Measurements from ENCODE around the gene ACVRL1. TPM values are rescaled to one million over a fixed set of nuclear protein-coding genes. Genes with fewer than 3 reads are reported as not detected.

Gene ACVRL1
- total RNA-seq, 1 donor from 2014 or later, result 2.0 TPM

DNA sequence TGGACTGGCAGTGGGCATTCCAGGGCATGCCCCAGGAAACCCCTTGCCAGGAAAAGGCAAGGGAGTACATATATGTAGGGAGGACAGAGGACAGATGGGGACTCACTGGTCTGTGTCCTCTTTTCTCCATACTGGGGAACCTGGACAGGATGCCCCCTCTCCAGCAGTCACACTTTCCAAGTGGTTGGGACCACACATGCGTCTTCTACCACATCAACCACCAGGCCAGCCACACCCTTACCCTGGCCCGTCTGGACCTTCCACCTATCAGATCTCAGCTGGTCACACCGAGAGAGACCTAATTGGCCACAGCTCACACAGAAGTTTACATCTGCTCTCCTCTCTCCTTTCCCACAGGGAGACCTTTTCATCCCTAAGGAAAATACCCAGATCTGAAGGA lies 11.1 kb upstream of the ACVRL1 start:
- Histone ChIP-seq H3K9me3 (ENCODE audit: low read depth) (no peaks in the 10 kb centered on the region), H3K36me3 (no peaks in the 10 kb centered on the region), H4K20me1 (ENCODE audit: low read depth) (no peaks in the 10 kb centered on the region), H3K9ac (no peak overlapping the region), H3K79me2 (ENCODE audit: low read depth) (no peaks in the 10 kb centered on the region), H3F3A (ENCODE audit: low read depth) (peaks cover 10% of the 10 kb centered on the region), H3K4me2 (no peak overlapping the region), H3K27me3 (no peaks in the 10 kb centered on the region), H3K4me1 (peaks cover 8% of the 10 kb centered on the region), H3K4me3 (no peak overlapping the region), H2AFZ (replicated peaks) (no peak overlapping the region), H3K27ac (no peak overlapping the region)
- TF ChIP-seq, protein P1, sequence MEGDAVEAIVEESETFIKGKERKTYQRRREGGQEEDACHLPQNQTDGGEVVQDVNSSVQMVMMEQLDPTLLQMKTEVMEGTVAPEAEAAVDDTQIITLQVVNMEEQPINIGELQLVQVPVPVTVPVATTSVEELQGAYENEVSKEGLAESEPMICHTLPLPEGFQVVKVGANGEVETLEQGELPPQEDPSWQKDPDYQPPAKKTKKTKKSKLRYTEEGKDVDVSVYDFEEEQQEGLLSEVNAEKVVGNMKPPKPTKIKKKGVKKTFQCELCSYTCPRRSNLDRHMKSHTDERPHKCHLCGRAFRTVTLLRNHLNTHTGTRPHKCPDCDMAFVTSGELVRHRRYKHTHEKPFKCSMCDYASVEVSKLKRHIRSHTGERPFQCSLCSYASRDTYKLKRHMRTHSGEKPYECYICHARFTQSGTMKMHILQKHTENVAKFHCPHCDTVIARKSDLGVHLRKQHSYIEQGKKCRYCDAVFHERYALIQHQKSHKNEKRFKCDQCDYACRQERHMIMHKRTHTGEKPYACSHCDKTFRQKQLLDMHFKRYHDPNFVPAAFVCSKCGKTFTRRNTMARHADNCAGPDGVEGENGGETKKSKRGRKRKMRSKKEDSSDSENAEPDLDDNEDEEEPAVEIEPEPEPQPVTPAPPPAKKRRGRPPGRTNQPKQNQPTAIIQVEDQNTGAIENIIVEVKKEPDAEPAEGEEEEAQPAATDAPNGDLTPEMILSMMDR (IDR thresholded peaks at IDR 0.05), result no peak
- TF ChIP-seq EZH2 (IDR thresholded peaks at IDR 0.05), result no peak
- no peak for TF ChIP-seq EZH2phosphoT487 (IDR thresholded peaks at IDR 0.05)
- Mint-ChIP-seq H3K36me3 (no peaks in the 10 kb centered on the region), H3K4me1 (peaks cover 16% of the 10 kb centered on the region), H3K27ac (peak overlapping the region; percentile 87), H3K4me3 (peak overlapping the region; percentile 38), H3K27me3 (ENCODE audit: insufficient read depth, low read depth) (peaks cover 7% of the 10 kb centered on the region), H3K9me3 (no peaks in the 10 kb centered on the region)
- no peak for DNase-seq (ENCODE audit: low spot score)

DNA sequence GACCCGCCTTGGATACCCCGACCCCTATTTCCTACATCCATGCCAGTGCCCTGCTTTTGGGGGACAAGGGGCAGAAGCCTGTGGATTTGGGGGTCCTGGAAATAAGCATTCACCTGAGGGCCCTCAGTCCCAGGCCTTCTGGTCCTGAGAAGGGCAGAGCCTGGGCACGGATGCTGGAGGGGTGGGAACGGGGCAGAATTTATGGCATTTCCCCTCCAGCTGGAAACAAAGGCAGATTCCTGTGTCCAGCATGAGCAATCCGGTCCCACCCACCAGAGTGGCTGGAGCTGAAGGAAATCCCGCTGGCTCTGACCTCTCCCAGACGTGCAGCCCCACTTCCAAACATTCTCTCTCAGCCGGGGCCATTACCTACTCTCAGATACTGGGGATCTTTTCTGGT lies 10.1 kb upstream of the ACVRL1 start:
- Histone ChIP-seq H3K4me1 (peaks cover 8% of the 10 kb centered on the region), H3K27ac (no peak overlapping the region), H3K79me2 (ENCODE audit: low read depth) (no peaks in the 10 kb centered on the region), H3K36me3 (no peaks in the 10 kb centered on the region), H2AFZ (replicated peaks) (no peak overlapping the region), H3F3A (ENCODE audit: low read depth) (peaks cover 5% of the 10 kb centered on the region), H3K4me3 (no peak overlapping the region), H3K27me3 (no peaks in the 10 kb centered on the region), H3K4me2 (no peak overlapping the region), H3K9ac (no peak overlapping the region), H4K20me1 (ENCODE audit: low read depth) (no peaks in the 10 kb centered on the region), H3K9me3 (ENCODE audit: low read depth) (no peaks in the 10 kb centered on the region)
- no peak for DNase-seq (ENCODE audit: low spot score)
- peaks cover 16% of the 10 kb centered on the region for H3K4me1 Mint-ChIP-seq
- H3K27me3 Mint-ChIP-seq (ENCODE audit: insufficient read depth, low read depth), result peaks cover 7% of the 10 kb centered on the region
- TF ChIP-seq, protein P1 (IDR thresholded peaks at IDR 0.05), result no peak
- TF ChIP-seq EZH2phosphoT487 (IDR thresholded peaks at IDR 0.05) (no peak), EZH2 (IDR thresholded peaks at IDR 0.05) (no peak)
- H3K27ac Mint-ChIP-seq, result no peak overlapping the region
- no peaks in the 10 kb centered on the region for H3K9me3 Mint-ChIP-seq
- no peak overlapping the region for H3K4me3 Mint-ChIP-seq
- no peaks in the 10 kb centered on the region for H3K36me3 Mint-ChIP-seq

DNA sequence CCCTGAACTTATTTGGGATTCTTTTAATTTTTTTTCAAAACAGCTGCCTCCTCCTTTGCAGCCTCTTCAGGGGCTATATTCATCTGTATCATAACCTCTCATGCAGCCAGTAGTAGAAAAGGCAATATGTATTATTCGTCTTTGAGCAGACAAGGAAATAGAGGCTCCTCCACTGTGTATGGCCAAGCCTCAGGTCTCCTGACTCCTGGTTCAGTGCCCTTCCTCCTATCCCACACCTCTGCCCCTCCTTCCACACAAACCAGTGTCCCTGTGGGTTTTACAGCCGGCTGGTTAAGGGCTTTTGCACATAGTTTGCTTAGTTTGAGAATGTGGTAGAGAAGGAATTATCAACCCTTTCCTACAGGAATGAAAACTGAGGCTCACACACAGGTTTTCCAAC lies 8.8 kb upstream of the ACVRL1 start:
- Mint-ChIP-seq H3K27me3 (ENCODE audit: insufficient read depth, low read depth) (peaks cover 9% of the 10 kb centered on the region), H3K36me3 (no peaks in the 10 kb centered on the region), H3K4me1 (peaks cover 16% of the 10 kb centered on the region), H3K27ac (no peak overlapping the region), H3K9me3 (no peaks in the 10 kb centered on the region), H3K4me3 (no peak overlapping the region)
- Histone ChIP-seq H2AFZ (replicated peaks) (no peak overlapping the region), H3K79me2 (ENCODE audit: low read depth) (no peaks in the 10 kb centered on the region), H3K27ac (no peak overlapping the region), H3K36me3 (no peaks in the 10 kb centered on the region), H4K20me1 (ENCODE audit: low read depth) (no peaks in the 10 kb centered on the region), H3K4me2 (no peak overlapping the region), H3K9ac (no peak overlapping the region), H3K27me3 (no peaks in the 10 kb centered on the region), H3F3A (ENCODE audit: low read depth) (peaks cover 5% of the 10 kb centered on the region), H3K4me1 (peaks cover 8% of the 10 kb centered on the region), H3K9me3 (ENCODE audit: low read depth) (no peaks in the 10 kb centered on the region), H3K4me3 (no peak overlapping the region)
- no peak for TF ChIP-seq EZH2 (IDR thresholded peaks at IDR 0.05)
- no peak for TF ChIP-seq EZH2phosphoT487 (IDR thresholded peaks at IDR 0.05)
- no peak for DNase-seq (ENCODE audit: low spot score)

DNA sequence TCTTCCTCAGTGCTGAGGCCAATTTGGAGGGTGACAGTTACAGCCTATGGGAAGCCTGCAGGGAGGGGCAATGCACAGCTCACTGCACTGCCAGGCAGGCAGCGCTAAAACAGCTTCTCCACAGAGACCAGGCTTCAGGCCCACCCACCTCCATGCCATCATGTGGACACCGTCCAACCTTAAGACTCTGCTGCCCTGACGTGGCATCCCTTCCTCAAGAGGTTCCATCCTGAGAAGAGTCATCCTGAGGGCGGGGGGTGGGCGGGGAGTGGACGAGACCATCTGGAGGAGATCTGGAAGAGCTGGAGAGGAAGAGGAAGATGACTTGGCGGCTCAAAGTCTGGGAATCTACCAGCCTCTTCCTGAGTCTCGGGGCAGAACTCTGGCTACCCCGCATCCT lies 8.4 kb upstream of the ACVRL1 start:
- Mint-ChIP-seq H3K4me3 (no peak overlapping the region), H3K9me3 (no peaks in the 10 kb centered on the region), H3K36me3 (no peaks in the 10 kb centered on the region), H3K4me1 (peaks cover 16% of the 10 kb centered on the region), H3K27me3 (ENCODE audit: insufficient read depth, low read depth) (peaks cover 7% of the 10 kb centered on the region), H3K27ac (no peak overlapping the region)
- no peak overlapping the region for H3K27ac ChIP-seq
- peaks cover 8% of the 10 kb centered on the region for H3K4me1 ChIP-seq
- TF ChIP-seq EZH2 (IDR thresholded peaks at IDR 0.05), result no peak
- TF ChIP-seq, protein P1 (IDR thresholded peaks at IDR 0.05), result no peak
- no peak for TF ChIP-seq EZH2phosphoT487 (IDR thresholded peaks at IDR 0.05)
- H4K20me1 ChIP-seq (ENCODE audit: low read depth), result no peaks in the 10 kb centered on the region
- H3K79me2 ChIP-seq (ENCODE audit: low read depth), result no peaks in the 10 kb centered on the region
- H3K36me3 ChIP-seq, result no peaks in the 10 kb centered on the region
- H3K27me3 ChIP-seq, result no peaks in the 10 kb centered on the region
- no peak overlapping the region for H3K4me3 ChIP-seq
- DNase-seq (ENCODE audit: low spot score), result no peak
- no peaks in the 10 kb centered on the region for H3K9me3 ChIP-seq (ENCODE audit: low read depth)
- H3K4me2 ChIP-seq, result no peak overlapping the region
- peaks cover 5% of the 10 kb centered on the region for H3F3A ChIP-seq (ENCODE audit: low read depth)
- H3K9ac ChIP-seq, result no peak overlapping the region
- H2AFZ ChIP-seq (replicated peaks), result no peak overlapping the region

Data from neural progenitor cell (in vitro differentiated cells).